ENCODE data around the gene NANOS3. TPM values are rescaled to one million over a fixed set of nuclear protein-coding genes. Genes with fewer than 3 reads are reported as not detected.

Gene NANOS3
- total and polyA plus RNA-seq, 2 of the 13 experiments (the other 11 are each of a cell fraction or from before 2014, with no cell fraction given) = 0.21 TPM; not detected in 1

- TF ChIP-seq HNF1A (IDR thresholded peaks at IDR 0.05; ENCODE audit: low read depth) = no peak
- no peak for TF ChIP-seq HNF1A (CRISPR knock-in tag; IDR thresholded peaks at IDR 0.05; ENCODE audit: borderline replicate concordance)
- TF ChIP-seq ARID5B (CRISPR knock-in tag; IDR thresholded peaks at IDR 0.05) = no peak; the same call in 1 of the 2 replicates
- TF ChIP-seq MXD4 (CRISPR knock-in tag; IDR thresholded peaks at IDR 0.05) = peak; percentile 78
- no peak for TF ChIP-seq GPBP1L1 (CRISPR knock-in tag; IDR thresholded peaks at IDR 0.05)
- no peak for TF ChIP-seq MAFF (IDR thresholded peaks at IDR 0.05; ENCODE audit: low read depth, low read length)
- peak; percentile 79; the same call in 1 of the 2 replicates for TF ChIP-seq ZNF317 (CRISPR knock-in tag; IDR thresholded peaks at IDR 0.05)
- no peak for TF ChIP-seq ARNTL (CRISPR knock-in tag; IDR thresholded peaks at IDR 0.05)
- no peak for TF ChIP-seq TBX3 (IDR thresholded peaks at IDR 0.05; ENCODE audit: borderline replicate concordance)
- TF ChIP-seq BORCS8-MEF2B (CRISPR knock-in tag; IDR thresholded peaks at IDR 0.05) = peak; percentile 76; the same call in 1 of the 2 replicates
- no peak for TF ChIP-seq ZNF256 (CRISPR knock-in tag; conservative IDR thresholded peaks at IDR 0.05)
- 0 out of 2 replicates have a peak, but pooled peaks have one; percentile 41 for TF ChIP-seq NCOA2 (CRISPR knock-in tag; IDR thresholded peaks at IDR 0.05)
- no peak for TF ChIP-seq MEIS2 (CRISPR knock-in tag; IDR thresholded peaks at IDR 0.05)
- peak; percentile 39; the same call in 1 of the 2 replicates for TF ChIP-seq FOSL1 (CRISPR knock-in tag; IDR thresholded peaks at IDR 0.05; ENCODE audit: borderline replicate concordance)
- TF ChIP-seq MXD3 (CRISPR knock-in tag; IDR thresholded peaks at IDR 0.05) = 0 out of 2 replicates have a peak, but pooled peaks have one; percentile 27
- no peak for TF ChIP-seq ZNF597 (CRISPR knock-in tag; IDR thresholded peaks at IDR 0.05)
- TF ChIP-seq ZNF253 (CRISPR knock-in tag; IDR thresholded peaks at IDR 0.05; ENCODE audit: borderline replicate concordance) = no peak
Observed at GRCh38 chr19:13880059-13881043, 3.4 kb downstream of the NANOS3 start (continued).

Measured in HepG2 (cell line).